Mucosa of descending colon (tissue), 3 donors: Measurements from ENCODE around the gene SPTBN1. TPM values are rescaled to one million over a fixed set of nuclear protein-coding genes. Genes with fewer than 3 reads are reported as not detected.

Experiments used
- ATAC-seq: fragments of 200-7000 bp; cut with Tn5 transposase; one replicate; pipeline ENCODE4 v1.9.1; 2020; ENCODE audit warnings: mild to moderate bottlenecking, moderate library complexity
- DNase-seq, 3 donors: peaks; one replicate each; pipeline ENCODE4 v3.0.0-alpha.2; 2020
- H3K36me3 ChIP-seq: fragments of 200-600 bp; one replicate; pipeline ENCODE4 v1.8.0; 2021; ENCODE audit warnings: low read depth, mild to moderate bottlenecking
- H3K4me1 ChIP-seq: fragments of 200-600 bp; one replicate; pipeline ENCODE4 v1.8.0; 2021; ENCODE audit warnings: low read depth, mild to moderate bottlenecking
- H3K4me3 ChIP-seq: fragments of 200-600 bp; one replicate; pipeline ENCODE4 v1.8.0; 2021; ENCODE audit warnings: mild to moderate bottlenecking
- H3K9me3 ChIP-seq: fragments of 200-600 bp; one replicate; pipeline ENCODE4 v1.8.0; 2021; ENCODE audit warnings: mild to moderate bottlenecking
- CTCF ChIP-seq: fragments of 200-600 bp; IDR thresholded peaks from one replicate; pipeline ENCODE4 v1.8.0; 2022; ENCODE audit warnings: antibody characterized with exemption, mild to moderate bottlenecking
- intact Hi-C, 2 donors: fragments of 100-400 bp; cut with DNase I in 1 of 2; cut with micrococcal nuclease in 1 of 2; formaldehyde crosslinking; loops; one replicate each; pipeline versions ENCODE4 v1.11.0 to v1.11.1; 2022; cut with DNase I, micrococcal nuclease
- total RNA-seq, 3 donors: library from RNA; stranded (reverse); fragmentation: NEBNext Ultra II Directional in 2 of 3; extraction: Animal tissue kit (Norgen Biotek cat#: 25700) in 2 of 3; gene quantifications; one replicate each; pipeline versions ENCODE4 v1.2.1 to v1.2.4, GENCODE V29; 2021 to 2023
- donor health status: DM: no; HTN: no; CAD: no; lungs with moderate emphysema.
- donor health status: DM: no; HTN: no; CAD: no.
- donor health status: DM: no; HTN: yes; CAD: no.

The SPTBN1 gene
- total RNA-seq, 3 donors from 2014 or later, result 237 to 396 (median 392) TPM

- Histone ChIP-seq H3K9me3 (no peaks in the 10 kb centered on the region), H3K4me3 (no peak overlapping the region), H3K4me1 (peaks cover 6% of the 10 kb centered on the region), H3K36me3 (peaks cover 12% of the 10 kb centered on the region)
- intact Hi-C loops, result no loop called here
- peak; percentile 14 for TF ChIP-seq CTCF
- DNase-seq (peak in 2 of 3 donors; percentile 53 to 81), ATAC-seq (peak; percentile 81)
Observed at GRCh38 chr2:54657664-54658083, 201.5 kb downstream of the SPTBN1 start.

- no peak for TF ChIP-seq CTCF
- Histone ChIP-seq H3K4me1 (peaks cover 6% of the 10 kb centered on the region), H3K4me3 (no peak overlapping the region), H3K36me3 (peaks cover 12% of the 10 kb centered on the region), H3K9me3 (no peaks in the 10 kb centered on the region)
- DNase-seq, result no peak
- intact Hi-C loops, result no loop called here
- no peak for ATAC-seq
Observed at GRCh38 chr2:54658564-54659071, 202.5 kb downstream of the SPTBN1 start.

- DNase-seq (no peak), ATAC-seq (no peak)
- Histone ChIP-seq H3K4me1 (peaks cover 6% of the 10 kb centered on the region), H3K9me3 (no peaks in the 10 kb centered on the region), H3K4me3 (no peak overlapping the region), H3K36me3 (peaks cover 7% of the 10 kb centered on the region)
- no peak for TF ChIP-seq CTCF
- intact Hi-C loops, result no loop called here
Observed at GRCh38 chr2:54659527-54659926, 203.4 kb downstream of the SPTBN1 start.

- intact Hi-C loops, result no loop called here
- Histone ChIP-seq H3K4me3 (no peak overlapping the region), H3K36me3 (peaks cover 7% of the 10 kb centered on the region), H3K9me3 (no peaks in the 10 kb centered on the region), H3K4me1 (peaks cover 12% of the 10 kb centered on the region)
- ATAC-seq (no peak), DNase-seq (no peak)
- TF ChIP-seq CTCF, result no peak
Observed at GRCh38 chr2:54660752-54661151, 204.6 kb downstream of the SPTBN1 start.

- Histone ChIP-seq H3K4me3 (no peak overlapping the region), H3K36me3 (peaks cover 7% of the 10 kb centered on the region), H3K4me1 (peaks cover 6% of the 10 kb centered on the region), H3K9me3 (no peaks in the 10 kb centered on the region)
- no peak for DNase-seq
- TF ChIP-seq CTCF, result no peak
- intact Hi-C loops, result no loop called here
- ATAC-seq, result no peak
Observed at GRCh38 chr2:54663424-54664030, 207.4 kb downstream of the SPTBN1 start.
